AG10803 (cell line): ENCODE data around the gene COG3.

Experiments used
- DNase-seq: peaks from one replicate; pipeline ENCODE4 v3.0.0; 2010; ENCODE audit warnings: low read depth
- H3K4me3 ChIP-seq: 2 replicates; pipeline ENCODE4 v1.5.1; 2011; ENCODE audit warnings: mild to moderate bottlenecking, low read length, control low read depth
- TF ChIP-seq, protein P1 (sequence below): conservative IDR thresholded peaks from 2 replicates; pipeline ENCODE4 v1.5.1; 2011; ENCODE audit warnings: mild to moderate bottlenecking, low read length, control low read depth, inconsistent platforms

The COG3 gene

DNA sequence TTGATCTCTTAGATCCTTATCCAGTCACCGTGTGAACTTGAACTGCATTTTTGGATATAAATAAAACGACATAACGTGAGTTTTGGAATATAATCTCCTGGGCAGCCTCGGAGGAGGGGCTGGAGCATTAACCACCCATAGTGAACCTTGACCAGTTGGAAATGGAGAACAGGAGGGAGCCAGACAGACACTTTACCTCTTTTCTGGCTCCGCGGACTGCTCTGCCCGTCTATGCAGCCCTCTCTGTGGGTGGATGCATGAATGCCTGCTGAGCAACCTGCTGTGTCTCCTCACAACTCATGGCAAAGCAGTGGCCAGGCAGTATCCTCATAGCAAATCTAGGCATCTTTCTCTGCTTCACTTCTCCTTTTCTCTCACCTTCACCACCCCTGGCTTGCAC lies 10.5 kb upstream of the COG3 start:
- TF ChIP-seq, protein P1, sequence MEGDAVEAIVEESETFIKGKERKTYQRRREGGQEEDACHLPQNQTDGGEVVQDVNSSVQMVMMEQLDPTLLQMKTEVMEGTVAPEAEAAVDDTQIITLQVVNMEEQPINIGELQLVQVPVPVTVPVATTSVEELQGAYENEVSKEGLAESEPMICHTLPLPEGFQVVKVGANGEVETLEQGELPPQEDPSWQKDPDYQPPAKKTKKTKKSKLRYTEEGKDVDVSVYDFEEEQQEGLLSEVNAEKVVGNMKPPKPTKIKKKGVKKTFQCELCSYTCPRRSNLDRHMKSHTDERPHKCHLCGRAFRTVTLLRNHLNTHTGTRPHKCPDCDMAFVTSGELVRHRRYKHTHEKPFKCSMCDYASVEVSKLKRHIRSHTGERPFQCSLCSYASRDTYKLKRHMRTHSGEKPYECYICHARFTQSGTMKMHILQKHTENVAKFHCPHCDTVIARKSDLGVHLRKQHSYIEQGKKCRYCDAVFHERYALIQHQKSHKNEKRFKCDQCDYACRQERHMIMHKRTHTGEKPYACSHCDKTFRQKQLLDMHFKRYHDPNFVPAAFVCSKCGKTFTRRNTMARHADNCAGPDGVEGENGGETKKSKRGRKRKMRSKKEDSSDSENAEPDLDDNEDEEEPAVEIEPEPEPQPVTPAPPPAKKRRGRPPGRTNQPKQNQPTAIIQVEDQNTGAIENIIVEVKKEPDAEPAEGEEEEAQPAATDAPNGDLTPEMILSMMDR: no peak
- H3K4me3 ChIP-seq: no peak overlapping the region
- no peak for DNase-seq

DNA sequence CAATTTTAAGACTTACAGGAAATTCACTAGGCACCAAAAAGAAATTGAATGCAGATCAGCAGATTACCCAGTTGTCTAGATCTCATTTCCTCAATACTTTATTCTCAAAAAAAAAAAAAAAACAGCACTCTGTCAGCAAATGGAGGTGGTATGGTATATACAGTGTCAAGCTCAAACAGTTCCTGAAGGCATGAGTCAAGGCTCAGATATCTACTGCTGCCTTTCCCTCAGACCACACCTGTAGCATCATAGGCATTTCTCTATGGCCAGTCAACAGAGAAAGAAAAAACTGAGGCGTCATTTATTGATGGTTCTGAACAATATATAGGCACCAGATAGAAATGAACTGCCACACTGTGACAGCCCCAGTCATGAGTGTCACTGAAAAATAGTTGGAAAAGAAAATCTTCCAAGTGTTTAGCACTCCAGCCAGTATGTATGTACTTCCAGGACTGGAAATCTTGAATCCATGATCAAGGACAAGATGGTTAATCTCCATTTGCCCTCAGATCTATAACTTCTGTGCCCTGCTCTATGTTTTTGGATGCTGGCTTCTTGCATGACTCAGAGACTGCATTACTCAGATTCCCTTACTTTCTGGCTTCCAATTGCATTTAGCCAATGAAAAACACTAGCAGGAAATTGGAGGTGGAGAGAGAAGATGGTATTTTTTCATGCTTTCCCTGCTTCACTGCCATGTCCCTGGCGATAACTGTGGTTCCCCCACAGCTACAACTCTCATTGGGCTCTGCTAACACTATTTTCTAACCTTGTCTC lies 8.4 kb upstream of the COG3 start:
- DNase-seq: peak; percentile 48
- TF ChIP-seq, protein P1: no peak
- H3K4me3 ChIP-seq: no peak overlapping the region

DNA sequence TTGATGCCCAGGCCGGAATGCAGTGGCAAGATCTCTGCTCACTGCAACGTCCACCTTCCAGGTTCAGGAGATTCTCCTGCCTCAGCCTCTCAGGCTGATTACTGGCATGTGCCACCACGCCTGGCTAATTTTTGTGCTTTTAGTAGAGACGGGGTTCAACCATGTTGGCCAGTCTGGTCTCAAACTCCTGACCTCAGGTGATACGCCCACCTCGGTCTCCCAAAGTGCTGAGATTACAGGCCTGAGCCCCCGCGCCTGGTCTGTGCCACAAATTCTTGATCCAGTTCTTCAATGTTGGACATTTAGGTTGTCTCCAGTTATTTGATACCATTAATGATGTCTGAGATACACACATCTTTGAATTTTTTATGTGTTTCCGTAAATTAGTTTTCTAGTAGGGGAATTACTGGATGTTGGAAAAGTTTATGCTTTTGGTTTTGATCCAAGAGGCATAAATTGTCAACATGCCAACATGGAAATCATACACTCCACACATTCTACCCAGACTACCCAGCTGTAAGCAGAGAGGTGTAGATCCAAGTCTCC lies 525 bp upstream of the COG3 start:
- DNase-seq: no peak
- peak overlapping the region; percentile 79 for H3K4me3 ChIP-seq
- TF ChIP-seq, protein P1: no peak; the same call in 1 of the 2 replicates

DNA sequence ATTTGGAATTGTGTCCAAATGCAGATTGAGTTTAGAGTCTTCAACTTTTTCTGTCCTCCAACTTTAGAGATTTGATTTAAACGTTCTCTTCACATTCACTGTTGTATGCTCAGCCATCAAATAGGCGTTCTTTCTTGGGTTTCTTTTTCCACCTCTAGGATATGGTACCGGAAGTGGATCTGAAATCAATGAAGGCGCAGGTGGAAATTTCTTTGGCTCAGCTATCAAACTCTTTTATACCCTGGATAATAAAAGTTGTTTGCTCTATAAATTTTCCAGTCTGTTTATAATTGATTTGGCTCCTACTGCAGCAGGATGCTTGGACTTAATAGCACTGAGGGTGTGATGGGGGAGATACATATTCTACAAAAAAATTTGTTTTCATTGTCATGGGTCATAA lies 1.6 kb downstream of the COG3 start:
- DNase-seq: no peak
- peak overlapping the region; percentile 79 for H3K4me3 ChIP-seq
- TF ChIP-seq, protein P1: no peak

DNA sequence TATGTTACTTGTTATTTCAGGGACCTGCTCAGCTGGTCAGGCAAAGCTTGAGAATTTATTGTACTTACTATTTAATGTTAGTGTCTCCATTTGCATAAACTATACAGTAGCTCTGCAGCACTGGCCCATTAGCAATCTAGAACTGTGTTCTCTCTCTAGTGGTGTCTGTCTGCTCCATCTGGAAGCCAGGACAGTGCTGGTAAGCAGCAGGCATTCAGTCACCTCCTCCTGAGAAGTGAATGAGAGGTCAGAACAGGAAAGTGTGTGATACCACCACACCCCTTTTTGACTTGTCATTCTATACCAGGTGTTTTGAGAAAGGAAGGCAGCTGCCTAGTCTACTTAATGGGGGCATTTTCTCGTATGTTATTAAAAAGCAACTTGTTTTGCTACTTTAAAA lies 3.9 kb downstream of the COG3 start:
- no peak for DNase-seq
- no peak overlapping the region for H3K4me3 ChIP-seq
- TF ChIP-seq, protein P1: no peak

DNA sequence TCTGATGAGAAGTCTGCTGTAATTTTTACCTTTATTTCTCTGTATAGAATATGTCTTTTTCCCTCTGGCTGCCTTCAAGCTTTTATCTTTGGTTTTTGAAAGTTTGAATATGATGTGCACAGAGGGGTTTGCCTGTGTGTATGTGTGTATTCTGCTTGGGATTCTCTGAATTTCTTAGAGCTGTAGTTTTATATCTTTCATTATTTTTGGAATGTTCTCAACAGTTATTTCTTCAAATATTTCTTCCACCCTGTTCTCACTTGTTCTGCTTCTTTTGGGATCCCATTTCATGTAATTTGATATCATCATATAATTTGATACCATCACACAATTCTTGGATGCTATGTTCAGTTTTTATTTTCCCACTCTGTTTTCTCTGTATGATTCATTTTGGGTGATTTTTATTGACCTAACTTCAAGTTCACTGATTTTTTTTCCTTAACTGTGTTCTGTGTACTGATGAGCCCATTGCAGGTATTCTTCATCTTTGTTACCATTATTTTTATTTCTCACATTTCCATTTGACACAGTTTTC lies 7.5 kb downstream of the COG3 start:
- TF ChIP-seq, protein P1: no peak
- no peak for DNase-seq
- no peak overlapping the region for H3K4me3 ChIP-seq

DNA sequence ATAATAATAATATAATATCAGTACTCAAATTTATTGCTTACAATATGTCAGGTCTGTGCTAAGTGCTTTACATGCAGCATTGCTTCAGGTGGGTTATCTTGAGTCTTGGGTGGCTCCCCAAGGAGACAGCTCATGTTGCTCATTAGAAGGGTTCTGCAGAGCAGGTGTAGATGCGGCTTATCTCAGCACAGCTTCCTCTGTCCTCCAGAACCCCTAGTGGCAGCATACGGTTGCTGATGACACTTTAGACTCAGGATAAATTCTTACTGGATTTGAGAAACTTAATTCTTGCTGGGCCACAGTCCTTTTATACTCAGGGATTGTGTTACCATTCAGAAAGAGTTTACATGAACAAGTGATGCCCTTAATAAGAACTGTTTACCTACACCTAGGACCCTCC lies 8.9 kb downstream of the COG3 start:
- no peak overlapping the region for H3K4me3 ChIP-seq
- DNase-seq: no peak
- TF ChIP-seq, protein P1: no peak; the same call in 1 of the 2 replicates
